NCI-H1048 (cell line): ENCODE measurements around the gene TMEM178B.
"Not testable (repeated sequence)": the region's sequence is repeated elsewhere in the genome, so short reads cannot be mapped to it uniquely, and the experiment has no call there.

Experiments
- DNase-seq: peaks from one replicate; lab custom pipeline; 2025; lab: John Stamatoyannopoulos, UW

The TMEM178B gene

DNA sequence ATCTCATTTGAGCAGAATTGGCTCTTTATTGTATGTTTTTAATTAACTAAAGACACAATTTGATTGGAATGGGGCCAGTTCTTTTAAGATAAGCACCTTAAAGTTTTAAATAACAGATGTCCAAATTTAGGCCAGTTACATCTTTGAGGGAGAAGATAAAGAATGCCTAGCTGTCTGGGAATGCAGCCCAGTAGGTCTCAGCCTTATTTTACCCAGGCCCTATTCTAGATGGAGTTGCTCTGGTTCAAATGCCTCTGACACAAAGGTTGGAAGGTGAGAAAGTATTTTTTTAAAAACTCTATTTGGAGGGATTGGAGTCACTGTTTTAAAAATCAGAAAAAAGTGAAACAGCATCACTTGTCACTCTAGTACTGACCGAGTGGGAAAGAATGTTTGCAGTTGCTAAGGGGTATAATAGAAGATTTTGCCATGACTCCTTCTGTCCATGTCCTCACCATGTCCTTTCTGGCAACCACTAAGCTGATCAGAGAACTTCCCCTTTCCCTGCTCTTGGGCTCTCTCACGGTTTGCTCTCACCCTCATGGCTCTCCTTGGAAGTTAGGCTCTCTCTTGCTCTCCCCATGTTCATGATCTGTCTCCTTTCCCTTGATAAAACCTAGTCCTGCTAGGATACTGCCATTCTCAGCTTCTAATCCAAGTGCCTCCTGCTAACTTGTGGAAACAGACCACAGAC lies 239.1 kb downstream of the TMEM178B start:
- DNase-seq, result no peak

DNA sequence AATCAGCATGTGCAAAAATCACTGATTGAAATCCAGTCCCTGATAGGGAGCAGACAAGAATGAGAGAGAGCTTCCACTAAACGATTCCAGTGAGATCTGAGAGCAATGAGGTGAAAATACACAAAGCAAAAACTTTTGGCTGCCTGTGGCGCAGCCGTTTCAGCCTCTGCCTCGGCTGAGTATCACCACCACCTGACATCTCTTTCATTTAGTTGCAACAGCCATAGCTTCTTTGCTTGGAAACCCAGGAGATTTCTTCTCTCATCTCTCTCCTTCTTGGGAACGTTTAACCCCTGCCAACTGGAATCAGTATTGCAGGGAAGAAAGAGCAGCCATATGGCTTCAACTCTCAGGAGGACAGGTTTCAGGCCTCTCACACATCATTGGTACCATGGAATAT lies 240.0 kb downstream of the TMEM178B start:
- no peak for DNase-seq

- no peak for DNase-seq
Observed at GRCh38 chr7:141317033-141317585, 243.2 kb downstream of the TMEM178B start.

DNA sequence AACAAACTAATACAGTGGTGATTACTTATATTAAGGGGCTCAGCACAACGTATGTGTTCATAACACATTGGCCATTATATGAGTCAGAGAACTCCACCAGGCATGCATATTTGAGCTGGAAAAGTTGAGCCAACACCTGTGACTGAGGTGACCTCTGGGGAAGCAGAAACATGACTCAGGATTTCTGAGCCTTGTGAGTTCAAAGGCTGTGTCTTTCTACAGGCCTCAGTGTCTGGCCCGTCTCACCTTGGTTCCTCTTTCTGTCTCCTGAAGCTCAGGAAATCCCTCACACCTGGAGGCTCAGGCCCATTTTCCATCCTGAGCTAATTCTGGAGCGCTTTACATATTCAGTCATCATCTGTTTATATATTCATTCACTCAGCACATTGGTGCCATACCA lies 246.4 kb downstream of the TMEM178B start:
- no peak for DNase-seq

DNA sequence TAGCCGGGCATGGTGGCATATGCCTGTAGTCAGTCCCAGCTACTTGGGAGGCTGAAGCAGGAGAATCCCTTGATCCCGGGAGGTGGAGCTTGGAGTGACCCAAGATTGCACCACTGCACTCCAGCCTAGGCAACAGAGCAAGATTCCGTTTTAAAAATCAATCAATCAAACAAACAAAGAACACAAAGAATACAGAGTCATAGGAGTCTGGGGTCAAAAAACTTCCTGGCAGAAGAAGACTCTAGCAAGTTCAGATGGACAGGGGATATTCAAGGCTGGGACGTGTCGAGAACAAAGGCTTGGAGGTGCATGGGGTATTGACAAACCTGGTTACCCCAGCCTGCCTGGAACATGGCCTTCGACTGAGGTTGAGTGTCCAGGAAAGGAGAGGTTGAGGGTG lies 248.5 kb downstream of the TMEM178B start:
- DNase-seq, result no peak

DNA sequence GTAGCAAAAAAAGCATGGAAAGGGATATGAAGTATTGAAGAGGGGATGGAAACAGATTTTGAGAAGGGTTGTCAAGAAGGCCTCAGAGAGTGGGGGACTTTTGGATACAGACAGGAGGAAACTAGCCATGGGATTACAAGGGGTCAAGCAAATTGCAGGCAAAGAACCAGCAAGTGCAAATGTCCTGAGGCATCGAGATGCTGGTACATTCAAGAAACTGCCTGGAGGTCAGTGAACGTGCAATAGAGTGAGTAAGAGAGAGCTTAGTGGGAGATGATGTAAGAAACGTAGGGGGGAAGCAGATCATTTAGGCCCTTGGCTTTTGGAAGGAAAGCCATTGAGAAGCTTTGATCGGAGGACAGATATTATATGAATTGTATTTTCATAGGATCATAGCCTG lies 250.0 kb downstream of the TMEM178B start:
- DNase-seq, result no peak

- no peak for DNase-seq
Observed at GRCh38 chr7:141324870-141325269, 251.0 kb downstream of the TMEM178B start.

- no peak for DNase-seq
Observed at GRCh38 chr7:141325275-141325674, 251.4 kb downstream of the TMEM178B start.

DNA sequence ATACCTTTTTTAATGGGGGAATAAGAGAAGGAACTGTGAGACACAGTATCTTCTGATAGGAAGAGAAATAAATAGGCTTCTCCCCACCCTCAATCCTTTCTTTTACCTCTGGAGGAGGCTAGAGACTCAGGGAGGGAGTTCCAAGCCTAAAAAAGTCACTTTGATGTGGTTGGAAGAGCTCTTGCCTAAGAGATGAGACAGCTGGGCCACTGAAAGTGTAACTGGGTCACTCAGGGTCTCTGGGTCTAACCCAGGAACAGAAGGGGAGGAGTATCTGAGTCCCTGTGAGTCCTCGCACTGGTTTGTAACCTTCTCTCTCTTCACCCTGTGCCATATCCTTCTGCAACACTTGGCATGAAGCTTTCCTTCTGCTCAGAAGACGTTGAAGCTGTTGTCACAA lies 254.4 kb downstream of the TMEM178B start:
- DNase-seq, result no peak

DNA sequence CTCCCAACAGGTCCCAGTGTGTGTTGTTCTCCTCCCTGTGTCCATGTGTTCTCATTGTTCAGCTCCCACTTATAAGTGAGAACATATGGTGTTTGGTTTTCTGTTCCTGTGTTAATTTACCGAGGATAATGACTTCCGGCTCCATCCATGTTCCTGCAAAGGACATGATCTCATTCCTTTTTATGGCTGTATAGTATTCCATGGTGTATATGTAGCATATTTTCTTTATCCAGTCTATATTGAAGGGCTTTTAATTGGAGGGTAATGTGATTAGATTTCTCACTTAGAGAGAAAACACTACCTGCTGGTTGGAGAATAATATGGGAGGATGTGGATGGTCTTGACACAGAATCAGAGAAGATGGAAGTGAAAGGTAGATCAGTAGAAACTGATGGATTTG lies 256.4 kb downstream of the TMEM178B start:
- not testable (repeated sequence) for DNase-seq

GRCh38 chr7:141333459-141333858 lies 259.6 kb downstream of the TMEM178B start:
- DNase-seq, result no peak

DNA sequence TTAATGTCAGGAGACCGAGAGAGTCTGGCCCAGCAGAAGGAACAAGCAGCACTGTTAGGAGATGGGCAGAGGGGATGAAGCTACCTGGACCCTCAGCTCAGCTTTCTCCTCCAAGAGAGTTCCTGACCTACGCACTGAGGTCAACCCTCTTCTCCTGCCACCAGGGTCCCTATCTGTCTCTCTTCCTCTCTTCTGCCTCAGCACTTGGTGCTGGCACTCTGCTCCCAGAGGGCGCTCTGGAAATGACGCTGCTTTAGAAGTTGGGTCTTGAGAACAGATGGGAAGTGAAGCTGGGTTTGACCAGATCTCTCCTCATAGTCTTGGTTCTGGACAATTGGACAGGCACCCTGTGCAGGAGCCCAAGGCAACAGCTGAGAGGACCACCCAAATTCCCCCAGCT lies 261.3 kb downstream of the TMEM178B start:
- no peak for DNase-seq

DNA sequence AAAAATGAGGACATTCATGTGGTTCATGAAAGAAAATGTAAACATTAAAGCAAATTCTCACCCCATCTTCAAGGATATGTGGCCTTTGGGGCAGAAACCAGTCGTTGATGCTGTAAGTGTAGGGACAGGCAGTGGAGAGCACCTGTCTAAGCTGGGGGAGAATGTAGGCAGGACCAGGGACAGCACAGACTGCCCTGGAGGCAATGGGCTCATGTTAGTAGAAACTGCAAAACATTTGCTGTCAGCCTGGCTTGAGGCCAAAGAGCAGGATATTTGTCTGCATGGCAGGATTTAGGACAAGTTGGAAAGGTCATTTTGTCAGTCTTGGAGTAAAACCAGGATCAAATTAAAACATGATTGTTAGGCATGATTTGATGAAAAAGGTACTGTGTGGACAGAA lies 265.7 kb downstream of the TMEM178B start:
- DNase-seq, result no peak

DNA sequence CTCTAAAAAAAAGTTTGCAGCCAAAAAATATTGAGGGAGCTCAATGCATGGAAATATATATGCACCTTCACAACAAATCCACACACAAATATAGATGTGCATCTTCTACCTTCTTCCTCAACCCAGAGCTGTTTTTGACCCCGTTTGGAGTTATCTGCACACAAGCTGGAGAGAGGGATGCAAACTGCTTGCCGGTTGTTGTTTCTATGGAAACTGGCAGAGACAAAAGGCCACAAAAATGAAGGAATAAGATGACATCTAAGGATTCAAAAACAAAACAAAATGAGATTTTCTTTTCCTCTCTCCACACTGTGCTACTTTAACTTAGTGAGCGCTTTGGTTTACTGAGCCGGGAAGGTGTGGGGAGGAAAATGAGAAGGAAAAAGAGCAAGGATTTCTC lies 267.1 kb downstream of the TMEM178B start:
- DNase-seq, result no peak

GRCh38 chr7:141342621-141343408 lies 269.0 kb downstream of the TMEM178B start:
- no peak for DNase-seq

DNA sequence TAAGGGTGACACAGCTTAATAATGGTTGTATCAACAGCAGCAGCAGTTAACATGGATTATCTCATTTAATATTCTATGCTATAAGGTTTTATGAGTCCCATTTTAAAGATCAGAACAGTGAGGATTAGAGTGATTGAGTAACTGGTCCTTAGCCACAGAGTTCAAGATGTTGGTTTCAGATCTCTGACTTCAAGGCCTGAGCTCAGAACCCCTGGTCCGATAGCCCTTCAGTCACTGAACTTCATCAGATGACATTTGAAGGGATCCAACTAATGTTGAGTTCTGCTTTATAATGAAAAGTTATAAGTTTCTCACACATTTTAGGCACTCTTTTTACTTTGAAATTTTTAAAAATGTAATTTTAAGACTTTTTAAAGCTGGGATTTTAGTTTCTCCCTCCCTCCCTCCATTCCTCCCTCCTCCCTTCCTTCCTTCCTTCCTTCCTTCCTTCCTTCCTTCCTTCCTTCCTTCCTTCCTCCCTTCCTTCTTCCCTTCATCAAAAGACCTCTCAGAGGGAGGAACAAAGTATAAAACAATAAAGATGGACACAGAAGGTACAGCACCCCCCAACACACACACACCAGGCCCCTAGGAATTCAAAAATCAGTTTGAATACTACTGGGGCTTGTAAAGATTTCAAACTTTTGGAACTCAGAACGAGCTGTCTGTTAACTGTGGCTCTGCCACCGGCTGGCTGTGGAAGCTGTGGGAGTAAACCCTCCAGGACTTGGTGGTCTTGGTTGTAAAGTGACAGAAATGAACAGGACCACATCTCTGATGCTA lies 270.5 kb downstream of the TMEM178B start:
- no peak for DNase-seq

DNA sequence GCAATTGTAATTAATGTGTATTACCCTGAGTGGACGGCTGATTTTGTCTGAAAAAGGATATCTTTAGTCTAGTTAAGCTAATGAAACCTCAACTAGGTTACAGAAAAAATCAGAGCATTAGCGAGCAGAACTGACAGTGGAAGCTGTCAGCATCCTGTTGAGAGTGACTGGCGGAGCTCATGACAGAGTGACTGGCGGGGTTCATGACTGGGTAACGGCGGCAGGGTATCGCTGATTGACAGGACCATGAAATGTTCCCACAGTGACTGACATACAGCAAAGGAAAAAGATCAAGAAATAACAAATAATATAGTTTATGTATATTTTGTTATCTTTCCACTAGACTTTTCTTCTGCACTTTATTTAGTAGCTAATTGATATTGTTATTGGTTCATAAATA lies 274.9 kb downstream of the TMEM178B start:
- DNase-seq, result no peak

DNA sequence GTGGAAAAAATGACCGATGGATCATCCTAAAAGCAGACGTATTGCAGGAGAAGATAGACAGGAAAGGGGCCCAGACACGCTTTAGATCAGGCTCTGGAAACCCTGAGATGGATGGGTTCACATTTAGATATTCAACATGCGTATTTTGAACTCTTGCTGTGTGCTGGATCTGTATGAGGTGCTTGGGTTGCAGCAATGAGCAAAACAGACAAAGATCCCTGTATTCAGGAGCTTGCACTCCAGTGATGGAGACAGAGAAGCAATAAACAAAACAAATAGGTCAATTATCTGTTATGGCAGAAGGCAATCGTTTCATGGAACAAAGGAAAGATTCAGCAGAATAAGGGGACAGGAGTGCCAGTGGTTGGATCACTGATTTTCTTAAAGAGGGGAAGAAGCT lies 275.5 kb downstream of the TMEM178B start:
- DNase-seq, result no peak

DNA sequence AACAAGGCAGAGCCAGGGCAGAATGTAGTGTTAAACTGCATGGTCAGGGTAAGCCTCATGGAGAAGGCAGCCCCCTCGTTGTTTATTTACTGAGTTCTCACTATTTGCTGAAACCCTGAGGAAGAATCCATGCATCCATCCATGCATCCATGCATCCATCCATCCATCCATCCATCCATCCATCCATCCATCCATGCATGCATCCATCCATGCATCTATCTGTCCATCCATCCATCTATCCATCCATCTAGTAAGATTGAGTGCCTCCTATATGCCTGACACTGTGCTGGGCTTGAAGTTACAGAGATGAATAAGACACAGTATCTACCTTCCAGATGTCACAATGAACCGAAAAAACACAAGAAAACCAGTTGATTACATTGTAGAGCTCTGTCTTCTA lies 275.9 kb downstream of the TMEM178B start:
- no peak for DNase-seq

- DNase-seq, result no peak
Observed at GRCh38 chr7:141351175-141351574, 277.3 kb downstream of the TMEM178B start.

DNA sequence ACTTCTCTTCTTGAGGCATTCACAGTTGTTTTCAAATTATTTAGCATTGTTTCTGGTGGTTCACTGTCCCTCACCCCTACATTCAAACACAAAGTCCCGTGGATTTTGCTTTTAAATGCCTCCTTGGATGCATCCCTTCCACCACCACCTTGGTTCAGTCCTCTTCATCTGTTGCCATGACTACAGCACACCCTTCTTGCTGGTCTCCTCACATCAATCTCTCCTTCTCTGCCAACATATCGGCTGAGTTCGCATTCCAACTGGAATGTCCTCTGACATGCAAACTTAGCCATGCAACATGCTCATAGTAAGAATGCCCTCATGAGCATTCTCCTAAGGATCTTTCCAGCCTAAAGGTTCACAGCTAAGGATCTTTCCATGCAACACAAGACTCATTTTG lies 279.1 kb downstream of the TMEM178B start:
- DNase-seq, result no peak

GRCh38 chr7:141354251-141354650 lies 280.4 kb downstream of the TMEM178B start:
- DNase-seq, result no peak

GRCh38 chr7:141355032-141355431 lies 281.2 kb downstream of the TMEM178B start:
- no peak for DNase-seq
